ENCODE results near the gene FUBP3.

FUBP3 gene

DNA sequence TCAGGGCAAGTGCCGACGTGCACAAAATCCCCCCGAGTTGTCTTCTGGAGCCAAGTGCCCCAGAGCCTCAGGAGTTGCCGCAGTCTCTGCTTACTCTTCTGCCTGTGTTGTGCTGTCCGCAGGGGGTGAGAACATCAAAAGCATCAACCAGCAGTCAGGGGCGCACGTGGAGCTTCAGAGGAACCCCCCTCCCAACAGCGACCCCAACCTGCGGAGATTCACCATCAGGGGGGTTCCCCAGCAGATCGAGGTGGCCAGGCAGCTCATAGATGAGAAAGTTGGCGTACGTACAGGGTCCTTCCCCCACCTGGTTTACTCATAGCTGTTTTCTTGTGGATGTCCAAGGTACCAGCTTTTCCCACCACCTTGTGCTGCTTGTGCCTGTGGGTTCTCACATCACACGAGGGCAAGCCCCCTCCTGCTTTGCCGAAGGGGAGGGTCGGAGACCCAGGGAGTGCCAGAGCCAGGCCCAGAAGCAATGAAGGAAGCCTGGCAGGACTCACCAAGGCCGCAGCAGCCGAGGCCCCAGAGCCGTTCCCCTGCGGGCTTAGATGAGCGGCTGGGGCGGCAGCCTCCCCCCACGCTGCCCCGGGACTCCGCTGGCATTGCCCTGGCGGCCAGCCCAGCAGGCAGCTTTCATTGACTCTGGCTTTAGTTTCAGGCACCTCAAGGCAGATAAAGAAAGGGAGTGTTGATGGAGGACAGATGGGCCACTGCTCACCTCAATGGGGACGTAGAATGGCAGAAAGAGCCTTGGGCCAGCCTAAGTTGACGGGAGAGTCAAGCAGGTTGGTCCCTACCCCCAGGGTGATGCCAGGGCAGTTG, 51.3 kb downstream of the FUBP3 start:
- Histone ChIP-seq H3K9me3 (ENCODE audit: insufficient read depth, low read depth, low read length) (no peaks in the 10 kb centered on the region), H3K9ac (ENCODE audit: low read depth, low read length) (no peak overlapping the region; the same call in 1 of the 2 replicates), H3K36me3 (ENCODE audit: insufficient read depth, low read length) (peaks cover 83% of the 10 kb centered on the region), H3K27ac (ENCODE audit: low read depth, low read length) (peak overlapping the region; percentile 83; the same call in 1 of the 2 replicates), H3K27me3 (ENCODE audit: insufficient read depth, low read length) (no peaks in the 10 kb centered on the region), H3K4me1 (ENCODE audit: insufficient read depth, low read length) (peaks cover 22% of the 10 kb centered on the region), H3K4me3 (ENCODE audit: low read length) (no peak overlapping the region)
- WGBS, result 93% methylated on average over 27 of the region's 27 CpGs

- Histone ChIP-seq H3K27ac (ENCODE audit: low read depth, low read length) (no peak overlapping the region), H3K9me3 (ENCODE audit: insufficient read depth, low read depth, low read length) (no peaks in the 10 kb centered on the region), H3K36me3 (ENCODE audit: insufficient read depth, low read length) (peaks cover 83% of the 10 kb centered on the region), H3K4me3 (ENCODE audit: low read length) (no peak overlapping the region), H3K9ac (ENCODE audit: low read depth, low read length) (no peak overlapping the region), H3K4me1 (ENCODE audit: insufficient read depth, low read length) (peaks cover 22% of the 10 kb centered on the region), H3K27me3 (ENCODE audit: insufficient read depth, low read length) (no peaks in the 10 kb centered on the region)
- 96% methylated on average over 22 of the region's 22 CpGs for WGBS
Observed at GRCh38 chr9:130631331-130632080, 52.1 kb downstream of the FUBP3 start.

DNA sequence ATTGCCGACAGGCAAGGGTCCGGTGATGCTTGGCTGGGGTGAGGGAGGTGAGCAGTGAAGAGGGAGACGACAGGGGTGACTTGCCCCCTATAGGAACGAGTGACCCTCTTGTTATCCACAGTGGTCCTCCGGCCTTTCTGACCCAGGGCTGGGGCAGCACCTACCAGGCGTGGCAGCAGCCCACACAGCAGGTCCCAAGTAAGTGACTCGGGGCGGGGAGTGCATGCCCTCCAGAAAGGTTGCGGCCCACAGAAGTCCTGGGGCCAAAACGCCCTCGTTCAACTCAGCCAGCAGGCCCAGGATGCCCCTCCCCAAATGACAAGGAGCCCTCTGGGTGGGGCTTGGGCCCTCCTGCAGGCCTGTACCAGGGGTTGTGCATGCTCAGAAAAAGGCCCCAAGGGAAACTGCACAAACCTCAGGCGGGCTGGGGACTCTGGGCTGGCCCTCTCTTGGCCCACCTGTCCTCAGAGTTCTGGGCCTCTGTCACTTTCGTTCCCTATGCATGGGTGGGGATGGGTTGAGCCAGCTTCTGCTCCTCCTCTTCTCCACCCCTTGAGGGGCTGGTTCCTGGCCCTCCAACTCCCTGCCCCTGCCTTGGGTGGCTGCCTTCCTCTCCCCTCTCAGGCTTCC, 52.8 kb downstream of the FUBP3 start:
- WGBS, result 93% methylated on average over 13 of the region's 13 CpGs
- Histone ChIP-seq H3K27me3 (ENCODE audit: insufficient read depth, low read length) (no peaks in the 10 kb centered on the region), H3K4me1 (ENCODE audit: insufficient read depth, low read length) (peaks cover 22% of the 10 kb centered on the region), H3K27ac (ENCODE audit: low read depth, low read length) (no peak overlapping the region), H3K9ac (ENCODE audit: low read depth, low read length) (no peak overlapping the region), H3K36me3 (ENCODE audit: insufficient read depth, low read length) (peaks cover 83% of the 10 kb centered on the region), H3K9me3 (ENCODE audit: insufficient read depth, low read depth, low read length) (no peaks in the 10 kb centered on the region), H3K4me3 (ENCODE audit: low read length) (no peak overlapping the region)

- Histone ChIP-seq H3K4me3 (ENCODE audit: low read length) (no peak overlapping the region), H3K9ac (ENCODE audit: low read depth, low read length) (no peak overlapping the region), H3K36me3 (ENCODE audit: insufficient read depth, low read length) (peaks cover 82% of the 10 kb centered on the region), H3K27me3 (ENCODE audit: insufficient read depth, low read length) (no peaks in the 10 kb centered on the region), H3K27ac (ENCODE audit: low read depth, low read length) (no peak overlapping the region), H3K9me3 (ENCODE audit: insufficient read depth, low read depth, low read length) (no peaks in the 10 kb centered on the region), H3K4me1 (ENCODE audit: insufficient read depth, low read length) (peaks cover 21% of the 10 kb centered on the region)
- 94% methylated on average over 7 of the region's 7 CpGs for WGBS
Observed at GRCh38 chr9:130632841-130633240, 53.5 kb downstream of the FUBP3 start.

DNA sequence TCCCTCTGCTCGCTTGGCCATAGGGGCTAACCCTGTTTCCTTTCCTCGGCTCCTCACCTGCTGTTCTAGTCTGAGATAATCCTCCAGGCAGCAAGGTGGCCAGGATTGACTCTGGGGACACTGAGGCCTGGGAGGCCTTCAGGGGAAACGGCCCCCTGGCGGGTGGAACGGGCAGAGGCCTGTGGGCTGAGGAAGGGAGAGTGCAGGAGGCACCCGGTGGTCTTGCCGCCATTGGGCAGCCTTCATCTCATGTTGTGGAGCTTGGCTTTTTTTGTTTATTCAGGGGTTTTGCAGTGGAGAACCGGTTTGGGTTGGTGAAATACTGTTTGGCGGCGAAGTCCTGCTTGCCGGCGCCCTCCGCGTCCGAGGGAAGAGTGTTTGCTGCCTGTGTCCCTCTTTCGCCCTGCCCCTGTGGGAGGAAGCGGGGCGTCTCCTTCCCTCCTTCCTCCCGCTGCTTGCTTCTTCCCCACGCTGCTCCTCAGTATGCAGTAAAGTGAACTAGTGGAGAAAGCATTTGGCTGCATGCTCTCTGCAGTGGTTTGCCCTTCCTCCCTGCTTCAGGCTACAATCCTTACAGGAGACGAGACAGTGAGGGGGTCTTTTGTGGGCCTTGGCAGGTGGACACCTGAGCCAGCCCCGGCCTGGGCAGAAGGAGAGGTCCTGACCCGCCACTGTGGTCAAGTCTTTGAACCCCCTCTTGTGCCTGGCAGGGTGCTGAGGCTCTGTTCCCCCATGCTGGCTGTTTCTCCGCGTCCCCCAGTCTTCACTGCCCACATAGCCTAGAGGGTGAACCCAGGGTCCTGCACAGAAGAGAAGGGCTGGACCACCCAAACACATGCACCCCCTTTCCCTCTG, 54.2 kb downstream of the FUBP3 start:
- H3K4me1 ChIP-seq (ENCODE audit: insufficient read depth, low read length), result peaks cover 23% of the 10 kb centered on the region
- H3K4me3 ChIP-seq (ENCODE audit: low read length), result no peak overlapping the region
- no peaks in the 10 kb centered on the region for H3K27me3 ChIP-seq (ENCODE audit: insufficient read depth, low read length)
- H3K9me3 ChIP-seq (ENCODE audit: insufficient read depth, low read depth, low read length), result no peaks in the 10 kb centered on the region
- H3K9ac ChIP-seq (ENCODE audit: low read depth, low read length), result no peak overlapping the region
- H3K27ac ChIP-seq (ENCODE audit: low read depth, low read length), result no peak overlapping the region
- H3K36me3 ChIP-seq (ENCODE audit: insufficient read depth, low read length), result peaks cover 83% of the 10 kb centered on the region
- WGBS, result 96% methylated on average over 25 of the region's 25 CpGs

DNA sequence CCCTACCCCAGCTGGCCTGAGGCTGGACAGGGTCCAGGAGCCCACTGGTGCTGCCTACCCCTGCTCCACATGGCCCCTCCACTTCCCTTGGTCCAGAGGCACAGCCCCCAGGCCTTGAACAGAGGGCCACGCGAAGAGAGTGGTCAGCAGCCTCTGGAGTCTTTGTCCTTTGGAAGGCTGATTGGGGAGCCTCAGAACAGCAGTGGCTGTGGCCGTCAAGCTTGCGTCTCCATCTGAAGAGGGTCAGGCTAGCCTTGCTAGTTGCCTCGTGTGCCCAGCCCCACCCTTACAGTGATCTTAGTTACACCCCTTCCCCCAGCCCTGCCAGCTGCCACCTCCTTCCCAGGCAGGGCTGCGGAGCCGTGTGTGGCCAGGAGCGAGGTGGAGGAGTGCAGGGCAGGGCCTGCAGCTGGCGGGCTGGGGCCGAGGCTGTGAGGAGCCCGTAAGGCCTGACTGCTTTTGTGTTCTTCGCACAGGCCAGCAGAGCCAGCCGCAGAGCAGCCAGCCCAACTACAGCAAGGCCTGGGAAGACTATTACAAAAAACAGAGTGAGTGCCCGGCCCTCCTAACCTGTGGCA, 54.9 kb downstream of the FUBP3 start:
- H3K4me3 ChIP-seq (ENCODE audit: low read length), result no peak overlapping the region
- no peaks in the 10 kb centered on the region for H3K27me3 ChIP-seq (ENCODE audit: insufficient read depth, low read length)
- peaks cover 25% of the 10 kb centered on the region for H3K4me1 ChIP-seq (ENCODE audit: insufficient read depth, low read length)
- H3K9me3 ChIP-seq (ENCODE audit: insufficient read depth, low read depth, low read length), result no peaks in the 10 kb centered on the region
- no peak overlapping the region; the same call in 1 of the 2 replicates for H3K9ac ChIP-seq (ENCODE audit: low read depth, low read length)
- 96% methylated on average over 14 of the region's 14 CpGs for WGBS
- H3K36me3 ChIP-seq (ENCODE audit: insufficient read depth, low read length), result peaks cover 85% of the 10 kb centered on the region
- no peak overlapping the region for H3K27ac ChIP-seq (ENCODE audit: low read depth, low read length)

DNA sequence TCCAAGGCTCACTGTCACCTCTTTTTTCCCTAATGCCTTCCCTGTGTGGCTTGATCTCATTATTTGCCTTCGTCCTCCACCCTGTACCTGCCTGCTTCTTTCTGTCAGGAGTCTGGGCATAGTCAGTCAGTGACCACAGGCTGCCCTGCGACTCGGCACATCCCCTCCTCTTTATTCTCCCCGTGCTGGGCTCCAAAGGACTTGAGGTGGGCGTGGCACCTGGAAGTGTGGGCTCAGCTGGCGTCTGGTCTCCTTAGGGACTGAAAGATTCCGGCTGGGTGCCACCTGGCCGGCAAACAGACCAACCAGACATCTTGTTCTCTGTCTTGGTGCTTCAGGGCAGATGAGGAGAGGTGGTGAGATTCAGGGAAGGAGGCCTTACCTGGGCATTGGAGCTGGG, 55.4 kb downstream of the FUBP3 start:
- H3K9ac ChIP-seq (ENCODE audit: low read depth, low read length), result no peak overlapping the region; the same call in 1 of the 2 replicates
- H3K9me3 ChIP-seq (ENCODE audit: insufficient read depth, low read depth, low read length), result no peaks in the 10 kb centered on the region
- no peak overlapping the region for H3K4me3 ChIP-seq (ENCODE audit: low read length)
- H3K36me3 ChIP-seq (ENCODE audit: insufficient read depth, low read length), result peaks cover 85% of the 10 kb centered on the region
- no peak overlapping the region for H3K27ac ChIP-seq (ENCODE audit: low read depth, low read length)
- peaks cover 22% of the 10 kb centered on the region for H3K4me1 ChIP-seq (ENCODE audit: insufficient read depth, low read length)
- H3K27me3 ChIP-seq (ENCODE audit: insufficient read depth, low read length), result no peaks in the 10 kb centered on the region
- WGBS, result 91% methylated on average over 8 of the region's 8 CpGs

- no peak overlapping the region for H3K9ac ChIP-seq (ENCODE audit: low read depth, low read length)
- peaks cover 17% of the 10 kb centered on the region for H3K4me1 ChIP-seq (ENCODE audit: insufficient read depth, low read length)
- no peak overlapping the region for H3K27ac ChIP-seq (ENCODE audit: low read depth, low read length)
- WGBS, result 96% methylated on average over 6 of the region's 6 CpGs
- peaks cover 82% of the 10 kb centered on the region for H3K36me3 ChIP-seq (ENCODE audit: insufficient read depth, low read length)
- H3K27me3 ChIP-seq (ENCODE audit: insufficient read depth, low read length), result no peaks in the 10 kb centered on the region
- no peak overlapping the region for H3K4me3 ChIP-seq (ENCODE audit: low read length)
- no peaks in the 10 kb centered on the region for H3K9me3 ChIP-seq (ENCODE audit: insufficient read depth, low read depth, low read length)
Observed at GRCh38 chr9:130635306-130635705, 55.9 kb downstream of the FUBP3 start.

DNA sequence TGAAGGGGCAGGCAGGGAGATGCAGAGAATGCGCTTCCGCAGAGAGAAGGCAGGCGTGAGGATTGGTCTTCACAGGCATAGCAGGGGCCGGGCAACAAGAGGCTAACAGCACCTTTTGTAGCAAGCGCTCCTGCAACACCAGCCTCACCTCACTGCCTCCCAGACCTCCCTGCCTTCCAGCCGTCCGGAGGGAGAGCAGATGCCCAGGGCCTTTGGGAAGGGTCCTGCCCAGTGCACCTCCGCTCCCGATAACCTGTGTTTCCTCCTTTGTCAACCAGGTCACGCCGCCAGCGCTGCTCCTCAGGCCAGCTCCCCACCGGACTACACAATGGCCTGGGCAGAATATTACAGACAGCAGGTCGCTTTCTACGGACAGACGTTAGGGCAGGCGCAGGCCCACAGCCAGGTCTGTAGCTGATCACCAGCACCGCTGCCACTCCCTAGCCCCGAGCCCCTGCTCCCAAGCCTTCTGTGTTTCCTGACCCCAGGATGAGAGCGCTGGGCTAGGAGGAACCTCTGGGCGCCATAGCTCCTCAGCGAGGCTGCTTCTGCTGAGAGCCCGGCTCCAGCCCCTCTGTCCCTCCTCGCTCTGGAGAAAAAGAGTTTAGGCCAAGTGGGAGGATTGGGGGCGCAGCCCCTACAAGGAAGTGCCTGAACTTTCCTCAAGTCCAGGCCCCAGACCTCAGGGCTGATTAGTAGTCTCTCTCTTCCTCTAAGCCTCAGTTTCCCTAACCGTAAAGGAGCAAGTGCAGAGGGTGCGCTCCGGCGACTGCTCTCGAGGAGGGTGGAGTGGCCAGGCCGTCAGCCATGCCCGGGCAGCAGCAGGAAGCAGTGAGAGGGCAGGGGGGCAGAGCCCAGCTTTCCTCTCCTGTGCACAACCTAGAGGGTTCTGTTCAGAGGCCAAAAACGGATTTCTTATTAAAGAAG, 56.6 kb downstream of the FUBP3 start:
- Histone ChIP-seq H3K9ac (ENCODE audit: low read depth, low read length) (no peak overlapping the region), H3K36me3 (ENCODE audit: insufficient read depth, low read length) (peaks cover 75% of the 10 kb centered on the region), H3K9me3 (ENCODE audit: insufficient read depth, low read depth, low read length) (no peaks in the 10 kb centered on the region), H3K27me3 (ENCODE audit: insufficient read depth, low read length) (no peaks in the 10 kb centered on the region), H3K4me3 (ENCODE audit: low read length) (no peak overlapping the region), H3K4me1 (ENCODE audit: insufficient read depth, low read length) (peaks cover 16% of the 10 kb centered on the region), H3K27ac (ENCODE audit: low read depth, low read length) (no peak overlapping the region)
- WGBS, result 95% methylated on average over 33 of the region's 33 CpGs

- 93% methylated on average over 9 of the region's 9 CpGs for WGBS
- no peak overlapping the region for H3K4me3 ChIP-seq (ENCODE audit: low read length)
- H3K9ac ChIP-seq (ENCODE audit: low read depth, low read length), result no peak overlapping the region
- H3K4me1 ChIP-seq (ENCODE audit: insufficient read depth, low read length), result peaks cover 16% of the 10 kb centered on the region
- no peaks in the 10 kb centered on the region for H3K9me3 ChIP-seq (ENCODE audit: insufficient read depth, low read depth, low read length)
- H3K36me3 ChIP-seq (ENCODE audit: insufficient read depth, low read length), result peaks cover 69% of the 10 kb centered on the region
- H3K27ac ChIP-seq (ENCODE audit: low read depth, low read length), result no peak overlapping the region
- H3K27me3 ChIP-seq (ENCODE audit: insufficient read depth, low read length), result no peaks in the 10 kb centered on the region
Observed at GRCh38 chr9:130636648-130637020, 57.3 kb downstream of the FUBP3 start.
